Daoy (cell line): ENCODE results near the gene FBRS. TPM values are rescaled to one million over a fixed set of nuclear protein-coding genes. Genes with fewer than 3 reads are reported as not detected.
"Not testable (repeated sequence)": the region's sequence is repeated elsewhere in the genome, so short reads cannot be mapped to it uniquely, and the experiment has no call there.

ENCODE experiments used
- DNase-seq: peaks from one replicate; pipeline ENCODE4 v3.0.0-alpha.2; 2015; ENCODE audit warnings: low read depth
- total RNA-seq: library from RNA; depleted of rRNA; stranded (reverse); fragments of >200 nt; shearing (Covaris generic); gene quantifications from 2 replicates; pipeline ENCODE4 v1.2.3, GENCODE V29; 2014; rRNA removed

The FBRS gene
- 9.8 and 14.5 TPM in 2 replicates for total RNA-seq

- DNase-seq = peak; percentile 100
Observed at GRCh38 chr16:30657866-30658730, at the start of gene FBRS. TSS of gene FBRS (plus strand) at chr16:30658431. CDS start at chr16:30659519, 1,088 bp downstream.

GRCh38 chr16:30609002-30609925 is 49.0 kb upstream of the FBRS start:
- peak; percentile 52 for DNase-seq

GRCh38 chr16:30609926-30610839 is 48.0 kb upstream of the FBRS start, which contains the start of gene ZNF689:
TSS of gene ZNF689 (minus strand) at chr16:30610389. CDS start at chr16:30610041, 348 bp downstream.
- peak; percentile 94 for DNase-seq

- DNase-seq = peak; percentile 30
Observed at GRCh38 chr16:30615358-30616091, 42.7 kb upstream of the FBRS start.

- no peak for DNase-seq
Observed at GRCh38 chr16:30619202-30619601, 39.0 kb upstream of the FBRS start.

GRCh38 chr16:30619638-30620037 is 38.6 kb upstream of the FBRS start:
- DNase-seq = no peak

GRCh38 chr16:30620169-30620568 is 38.1 kb upstream of the FBRS start:
- no peak for DNase-seq

- DNase-seq = peak; percentile 45
Observed at GRCh38 chr16:30621765-30622164, 36.5 kb upstream of the FBRS start.

GRCh38 chr16:30622455-30623032 is 35.7 kb upstream of the FBRS start:
- DNase-seq = no peak

GRCh38 chr16:30623536-30624283 is 34.5 kb upstream of the FBRS start:
- no peak for DNase-seq

- no peak for DNase-seq
Observed at GRCh38 chr16:30626236-30626635, 32.0 kb upstream of the FBRS start.

GRCh38 chr16:30628628-30629540 is 29.3 kb upstream of the FBRS start:
- peak; percentile 63 for DNase-seq

- not testable (repeated sequence) for DNase-seq
Observed at GRCh38 chr16:30632454-30632853, 25.8 kb upstream of the FBRS start.

GRCh38 chr16:30633526-30633925 is 24.7 kb upstream of the FBRS start:
- DNase-seq = no peak

- no peak for DNase-seq
Observed at GRCh38 chr16:30636599-30636998, 21.6 kb upstream of the FBRS start.

GRCh38 chr16:30637139-30637538 is 21.1 kb upstream of the FBRS start:
- DNase-seq = not testable (repeated sequence)

GRCh38 chr16:30637944-30638343 is 20.3 kb upstream of the FBRS start:
- peak; percentile 39 for DNase-seq

- DNase-seq = no peak
Observed at GRCh38 chr16:30641378-30641982, 16.8 kb upstream of the FBRS start.
